ENCODE results near the gene RAD51B.

The RAD51B gene

GRCh38 chr14:68451696-68452373, 632.3 kb downstream of the RAD51B start:
- peak; percentile 11 for DNase-seq

GRCh38 chr14:68458253-68458652, 638.7 kb downstream of the RAD51B start:
- no peak for DNase-seq

GRCh38 chr14:68458840-68459469, 639.4 kb downstream of the RAD51B start:
- DNase-seq, result peak; percentile 30

- DNase-seq, result no peak
These were observed 640.0 kb downstream of the RAD51B start for GRCh38 chr14:68459480-68460136.

GRCh38 chr14:68460541-68460940, 641.0 kb downstream of the RAD51B start:
- no peak for DNase-seq

GRCh38 chr14:68461086-68461485, 641.5 kb downstream of the RAD51B start:
- no peak for DNase-seq

GRCh38 chr14:68462683-68463082, 643.1 kb downstream of the RAD51B start:
- no peak for DNase-seq

GRCh38 chr14:68463299-68463698, 643.7 kb downstream of the RAD51B start:
- no peak for DNase-seq

GRCh38 chr14:68463705-68464374, 644.3 kb downstream of the RAD51B start:
- DNase-seq, result no peak

GRCh38 chr14:68464711-68465110, 645.1 kb downstream of the RAD51B start:
- no peak for DNase-seq

GRCh38 chr14:68466491-68466977, 647.0 kb downstream of the RAD51B start:
- DNase-seq, result no peak

- DNase-seq, result no peak
These were observed 647.8 kb downstream of the RAD51B start for GRCh38 chr14:68467425-68467824.

- DNase-seq, result no peak
These were observed 649.0 kb downstream of the RAD51B start for GRCh38 chr14:68468437-68469207.

- no peak for DNase-seq
These were observed 649.7 kb downstream of the RAD51B start for GRCh38 chr14:68469208-68469713.

- no peak for DNase-seq
These were observed 650.8 kb downstream of the RAD51B start for GRCh38 chr14:68470361-68470760.

GRCh38 chr14:68471029-68471963, 651.7 kb downstream of the RAD51B start:
- DNase-seq, result peak; percentile 18

GRCh38 chr14:68471964-68472508, 652.5 kb downstream of the RAD51B start:
- peak; percentile 12 for DNase-seq

- no peak for DNase-seq
These were observed 653.5 kb downstream of the RAD51B start for GRCh38 chr14:68473069-68473468.

- DNase-seq, result no peak
These were observed 654.2 kb downstream of the RAD51B start for GRCh38 chr14:68473794-68474193.

- no peak for DNase-seq
These were observed 655.2 kb downstream of the RAD51B start for GRCh38 chr14:68474741-68475140.

- DNase-seq, result no peak
These were observed 656.2 kb downstream of the RAD51B start for GRCh38 chr14:68475802-68476201.
